IMR-90 (cell line): ENCODE results near the gene GABRB1. TPM values are rescaled to one million over a fixed set of nuclear protein-coding genes. Genes with fewer than 3 reads are reported as not detected.

Source experiments
- ATAC-seq: fragments of 200-7000 bp; cut with Tn5 transposase; 2 replicates; pipeline ENCODE4 v1.9.1; 2020; ENCODE audit warnings: low read depth, mild to moderate bottlenecking, moderate library complexity
- BruUV-seq: library from RNA; stranded (reverse); fragments of 400-500 nt; replicated peaks from 2 replicates; lab custom pipeline; 2021; lab: Mats Ljungman, UMichigan
- CTCF ChIA-PET: fragments of 300-600 bp; formaldehyde crosslinking; extraction: SDS; loops from one replicate; lab custom pipeline; 2021; ENCODE audit warnings: antibody characterized with exemption; lab: Yijun Ruan, JAX
- POLR2A ChIA-PET: fragments of 300-600 bp; sonication (Branson Sonifier 250); formaldehyde crosslinking; loops from one replicate; lab custom pipeline; 2022; ENCODE audit warnings: antibody characterized with exemption; ENCODE audit not compliant: unreplicated experiment; lab: Charles Lee
- DNase-seq: peaks from one replicate; pipeline ENCODE4 v3.0.0; 2013
- H2AFZ ChIP-seq: replicated peaks from 2 replicates; pipeline ENCODE3; 2013; ENCODE audit warnings: low read length, mild to moderate bottlenecking; ENCODE audit not compliant: poor library complexity
- H2AK5ac ChIP-seq: 2 replicates; pipeline ENCODE4 v1.6.1; 2013; ENCODE audit warnings: low read depth, low read length, inconsistent platforms
- H2AK9ac ChIP-seq: replicated peaks from 2 replicates; pipeline ENCODE3; 2013; ENCODE audit warnings: mild to moderate bottlenecking, low read depth, low read length, moderate library complexity; ENCODE audit not compliant: poor library complexity
- H2BK120ac ChIP-seq: 2 replicates; pipeline ENCODE4 v1.6.1; 2013; ENCODE audit warnings: low read depth, low read length, inconsistent platforms
- H2BK15ac ChIP-seq: 3 replicates; pipeline ENCODE4 v1.6.1; 2013; ENCODE audit warnings: low read depth, low read length, inconsistent platforms
- H2BK20ac ChIP-seq: 2 replicates; pipeline ENCODE4 v1.6.1; 2013; ENCODE audit warnings: low read depth, mild to moderate bottlenecking, inconsistent platforms, low read length, moderate library complexity
- H2BK5ac ChIP-seq: 2 replicates; pipeline ENCODE4 v1.6.1; 2013; ENCODE audit warnings: mild to moderate bottlenecking, low read depth, low read length, inconsistent platforms; ENCODE audit not compliant: poor library complexity, severe bottlenecking
- H3K14ac ChIP-seq: replicated peaks from 2 replicates; pipeline ENCODE4 v1.6.1; 2013; ENCODE audit warnings: low read depth, low read length, inconsistent platforms
- H3K18ac ChIP-seq: 2 replicates; pipeline ENCODE4 v1.6.1; 2013; ENCODE audit warnings: low read depth, low read length, control low read depth
- H3K23ac ChIP-seq: 2 replicates; pipeline ENCODE4 v1.6.1; 2013; ENCODE audit warnings: low read depth, low read length, inconsistent platforms
- H3K27ac ChIP-seq: 2 replicates; pipeline ENCODE4 v1.5.1; 2013; ENCODE audit warnings: mild to moderate bottlenecking, control low read depth, low read length; ENCODE audit not compliant: insufficient read depth
- H3K27me3 ChIP-seq: 2 replicates; pipeline ENCODE4 v1.6.1; 2013; ENCODE audit warnings: low read length; ENCODE audit not compliant: control insufficient read depth, insufficient read depth
- H3K36me3 ChIP-seq: 2 replicates; pipeline ENCODE4 v1.6.1; 2013; ENCODE audit warnings: low read length, mixed read lengths; ENCODE audit not compliant: control insufficient read depth, insufficient read depth
- H3K4ac ChIP-seq: 2 replicates; pipeline ENCODE4 v1.6.1; 2013; ENCODE audit warnings: low read depth, low read length, inconsistent platforms
- H3K4me1 ChIP-seq: 2 replicates; pipeline ENCODE4 v1.6.1; 2013; ENCODE audit warnings: low read length, mixed read lengths; ENCODE audit not compliant: control insufficient read depth, insufficient read depth
- H3K4me2 ChIP-seq: 2 replicates; pipeline ENCODE4 v1.6.1; 2013; ENCODE audit warnings: low read depth, mild to moderate bottlenecking, control low read depth, low read length, moderate library complexity
- H3K4me3 ChIP-seq: 2 replicates; pipeline ENCODE4 v1.5.1; 2013; ENCODE audit warnings: low read depth, mild to moderate bottlenecking, control low read depth, low read length, moderate library complexity; ENCODE audit not compliant: insufficient read depth
- H3K56ac ChIP-seq: 2 replicates; pipeline ENCODE4 v1.6.1; 2013; ENCODE audit warnings: low read length, inconsistent platforms; ENCODE audit not compliant: insufficient read depth; ENCODE audit errors: extremely low read depth
- H3K79me1 ChIP-seq, 2 experiments: 2 replicates each; pipeline ENCODE4 v1.6.1; 2013; ENCODE audit warnings: low read length in 2 of 2, inconsistent platforms in 1 of 2, low read depth in 1 of 2
- H3K9ac ChIP-seq: 2 replicates; pipeline ENCODE4 v1.6.1; 2013; ENCODE audit warnings: low read depth, low read length, control low read depth
- H3K9me1 ChIP-seq: 2 replicates; pipeline ENCODE4 v1.6.1; 2013; ENCODE audit warnings: low read length, inconsistent platforms; ENCODE audit not compliant: insufficient read depth
- H3K9me3 ChIP-seq: 2 replicates; pipeline ENCODE4 v1.6.1; 2013; ENCODE audit warnings: low read length; ENCODE audit not compliant: control insufficient read depth, insufficient read depth
- H4K20me1 ChIP-seq: 2 replicates; pipeline ENCODE4 v1.6.1; 2013; ENCODE audit warnings: low read length, inconsistent platforms; ENCODE audit not compliant: insufficient read depth
- H4K5ac ChIP-seq: 2 replicates; pipeline ENCODE4 v1.6.1; 2013; ENCODE audit warnings: mild to moderate bottlenecking, low read depth, low read length, control low read depth
- H4K8ac ChIP-seq, 2 experiments: 2 replicates each; pipeline ENCODE4 v1.6.1; 2013; ENCODE audit warnings: low read depth in 2 of 2, low read length in 2 of 2, control low read depth in 1 of 2, inconsistent platforms in 1 of 2
- H4K91ac ChIP-seq: 2 replicates; pipeline ENCODE4 v1.6.1; 2013; ENCODE audit warnings: low read depth, low read length, inconsistent platforms; ENCODE audit not compliant: insufficient read depth
- BHLHE40 ChIP-seq: fragments of 150-350 bp; IDR thresholded peaks from 2 replicates; pipeline ENCODE4 v1.6.1; 2016; ENCODE audit warnings: mild to moderate bottlenecking, low read depth, low read length
- CEBPB ChIP-seq: IDR thresholded peaks from 2 replicates; pipeline ENCODE4 v1.6.1; 2012; ENCODE audit warnings: low read depth, low read length, improper control_type of control experiment
- CHD1 ChIP-seq: IDR thresholded peaks from 2 replicates; pipeline ENCODE4 v1.6.1; 2012; ENCODE audit warnings: low read depth, low read length, improper control_type of control experiment
- CTCF ChIP-seq: conservative IDR thresholded peaks from 2 replicates; pipeline ENCODE4 v1.5.1; 2012; ENCODE audit warnings: mild to moderate bottlenecking, low read depth, low read length, improper control_type of control experiment
- ELK1 ChIP-seq: fragments of 150-350 bp; IDR thresholded peaks from 2 replicates; pipeline ENCODE4 v1.6.1; 2016; ENCODE audit warnings: low read depth, mild to moderate bottlenecking, low read length, moderate library complexity, borderline replicate concordance
- FOS ChIP-seq: fragments of 150-350 bp; IDR thresholded peaks from 2 replicates; pipeline ENCODE4 v1.6.1; 2016; ENCODE audit warnings: low read depth, low read length
- MAFK ChIP-seq: IDR thresholded peaks from 2 replicates; pipeline ENCODE4 v1.6.1; 2012; ENCODE audit warnings: low read depth, low read length, improper control_type of control experiment
- MAZ ChIP-seq: IDR thresholded peaks from 2 replicates; pipeline ENCODE4 v1.6.1; 2012; ENCODE audit warnings: low read depth, mild to moderate bottlenecking, low read length, improper control_type of control experiment, moderate library complexity, borderline replicate concordance
- MXI1 ChIP-seq: IDR thresholded peaks from 2 replicates; pipeline ENCODE4 v1.6.1; 2012; ENCODE audit warnings: low read depth, mild to moderate bottlenecking, low read length, moderate library complexity, borderline replicate concordance
- NFE2L2 ChIP-seq: fragments of 150-350 bp; IDR thresholded peaks from 2 replicates; pipeline ENCODE4 v1.6.1; 2016; ENCODE audit warnings: low read depth, mild to moderate bottlenecking, low read length
- POLR2A ChIP-seq: IDR thresholded peaks from 2 replicates; pipeline ENCODE4 v1.6.1; 2012; ENCODE audit warnings: mild to moderate bottlenecking, low read depth, low read length
- RAD21 ChIP-seq: IDR thresholded peaks from 2 replicates; pipeline ENCODE4 v1.6.1; 2012; ENCODE audit warnings: low read length, improper control_type of control experiment
- RCOR1 ChIP-seq: IDR thresholded peaks from 2 replicates; pipeline ENCODE4 v1.6.1; 2012; ENCODE audit warnings: mild to moderate bottlenecking, low read length, improper control_type of control experiment; ENCODE audit not compliant: insufficient replicate concordance
- RFX5 ChIP-seq: IDR thresholded peaks from 2 replicates; pipeline ENCODE4 v1.8.0; 2012; ENCODE audit warnings: low read depth, mild to moderate bottlenecking, low read length, moderate library complexity
- SMC3 ChIP-seq: fragments of 150-350 bp; IDR thresholded peaks from 2 replicates; pipeline ENCODE4 v1.6.1; 2016; ENCODE audit warnings: low read depth, mild to moderate bottlenecking, antibody characterized with exemption, low read length, moderate library complexity
- USF2 ChIP-seq: fragments of 150-350 bp; IDR thresholded peaks from 2 replicates; pipeline ENCODE4 v1.6.1; 2017; ENCODE audit warnings: mild to moderate bottlenecking, antibody characterized with exemption, low read length, low read depth
- WGBS, 2 experiments: methylation state at CpG; one replicate each; pipeline versions ENCODE4 v1.1.5 to v1.1.7; 2013; ENCODE audit warnings: missing lambda C conversion rate in 2 of 2; ENCODE audit not compliant: insufficient read length in 1 of 2; ENCODE audit errors: extremely low coverage in 2 of 2; 5-methylcytosine and 5-hydroxymethylcytosine counted together
- dilution Hi-C: fragments of 300-500 bp; cut with HindIII; formaldehyde crosslinking; loops from one replicate; pipeline ENCODE4 v1.14.3; 2018; ENCODE audit warnings: low sequenced_read_pairs; ENCODE audit not compliant: unreplicated experiment
- in situ Hi-C: fragments of 300-500 bp; cut with MboI; formaldehyde crosslinking; loops from 3 replicates; pipeline ENCODE4 v1.14.3; 2019; ENCODE audit warnings: low sequenced_read_pairs, inconsistent platforms, mixed read lengths
- intact Hi-C: fragments of 100-400 bp; cut with micrococcal nuclease; formaldehyde crosslinking; loops from 2 replicates; pipeline ENCODE4 v1.10.0; 2022
- polyA plus RNA-seq, 3 experiments: library from polyadenylated mRNA; depleted of rRNA; stranded (reverse); fragments of >200 nt; gene quantifications; 2 replicates each; pipeline ENCODE4 v1.2.3, GENCODE V29; 2012; ENCODE audit warnings: low replicate concordance in 1 of 3
- total RNA-seq: library from RNA; depleted of rRNA; stranded (reverse); fragments of >200 nt; gene quantifications from 2 replicates; pipeline ENCODE4 v1.2.3, GENCODE V29; 2012

The GABRB1 gene
- total and polyA plus RNA-seq, 2 of the 4 experiments (the other 2 are of a cell fraction) = 4.7 to 16.1 TPM

- ChIA-PET CTCF (interaction anchor here (1.3 kb wide), 1 partner anchor 10 kb away, joined by 3 read pairs; no protein-coding TSS in a partner anchor), POLR2A (no interaction called here)
- DNase-seq (no peak), ATAC-seq (no peak)
- Histone ChIP-seq H2BK5ac (no peak overlapping the region), H3K27me3 (no peaks in the 10 kb centered on the region), H4K20me1 (no peaks in the 10 kb centered on the region), H3K27ac (no peak overlapping the region), H4K91ac (no peak overlapping the region), H2AFZ (no peak overlapping the region), H4K5ac (no peak overlapping the region), H3K4ac (no peak overlapping the region), H2AK9ac (no peak overlapping the region), H3K23ac (no peak overlapping the region), H3K4me1 (no peaks in the 10 kb centered on the region), H3K56ac (no peak overlapping the region), H2AK5ac (no peak overlapping the region), H2BK15ac (no peak overlapping the region), H3K9me1 (no peaks in the 10 kb centered on the region; the same call in 1 of the 2 replicates), H2BK20ac (no peak overlapping the region), H3K4me2 (no peak overlapping the region), H3K9me3 (no peaks in the 10 kb centered on the region), H4K8ac (no peak overlapping the region), H3K36me3 (no peaks in the 10 kb centered on the region), H2BK120ac (no peak overlapping the region), H3K9ac (no peak overlapping the region), H3K4me3 (no peak overlapping the region), H3K79me1 (no peaks in the 10 kb centered on the region), H3K14ac (no peak overlapping the region), H3K18ac (no peak overlapping the region)
- intact Hi-C loops (no loop called here), dilution Hi-C loops (no loop called here), in situ Hi-C loops (no loop called here)
- TF ChIP-seq POLR2A (no peak), MXI1 (no peak), BHLHE40 (no peak), FOS (no peak), RAD21 (no peak), USF2 (no peak), ELK1 (no peak), SMC3 (no peak), NFE2L2 (no peak), RCOR1 (no peak), RFX5 (no peak), CTCF (no peak), CHD1 (no peak), MAZ (no peak), CEBPB (no peak), MAFK (no peak)
- no TSS peak for BruUV-seq
- no CpG with 5 or more reads among the region's 1 CpG for WGBS, 2 experiments
Observed at GRCh38 chr4:47432749-47433148, 401.4 kb downstream of the GABRB1 start.
